Measurements from ENCODE around the gene LRRC32. TPM values are rescaled to one million over a fixed set of nuclear protein-coding genes. Genes with fewer than 3 reads are reported as not detected.
"Not testable (repeated sequence)": the region's sequence is repeated elsewhere in the genome, so short reads cannot be mapped to it uniquely, and the experiment has no call there.

LRRC32 gene
- total RNA-seq, 2 experiments from 2014 or later: 2.5 to 3.0 TPM

DNA sequence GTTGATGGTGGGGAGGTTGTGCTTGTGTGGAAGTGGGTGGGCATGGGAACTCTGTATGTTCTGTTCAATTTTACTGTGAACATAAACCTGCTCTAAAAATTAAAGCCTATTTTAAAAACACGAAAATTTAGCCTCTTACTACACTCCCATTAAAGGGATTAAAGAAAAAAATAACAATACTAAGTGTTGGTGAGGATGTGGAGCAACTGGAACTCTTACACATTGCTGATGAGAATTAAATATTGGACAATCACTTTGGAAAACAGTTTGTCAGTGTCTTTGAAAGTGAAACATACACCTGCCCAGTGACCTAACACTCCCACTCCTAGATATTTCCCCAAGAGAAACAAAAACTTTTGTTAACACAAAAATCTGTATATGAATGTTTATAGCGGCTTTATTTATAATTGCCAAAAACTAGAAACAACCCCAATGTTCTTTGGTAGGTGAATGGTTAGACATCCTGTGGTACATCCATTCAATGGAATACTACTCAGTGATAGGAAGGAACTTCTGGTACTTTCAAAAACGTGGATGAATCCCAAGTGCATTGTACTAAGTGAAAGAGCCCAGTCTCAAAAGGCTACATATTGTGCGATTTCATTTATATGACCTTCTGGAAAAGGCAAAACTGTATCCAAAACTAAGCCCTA is 23.5 kb downstream of the LRRC32 start:
- intact Hi-C loops (cut with micrococcal nuclease): no loop called here
- no peak overlapping the region for H3K4me3 Mint-ChIP-seq
- H3K4me1 Mint-ChIP-seq (ENCODE audit: low read depth): peaks cover 4% of the 10 kb centered on the region
- H3K9me3 Mint-ChIP-seq: peaks cover 9% of the 10 kb centered on the region
- no peak for DNase-seq
- H3K27ac Mint-ChIP-seq: no peak overlapping the region
- H3K27me3 Mint-ChIP-seq (ENCODE audit: low read depth): peaks cover 23% of the 10 kb centered on the region
- CTCF ChIA-PET: no interaction called here
- no peaks in the 10 kb centered on the region for H3K36me3 Mint-ChIP-seq (ENCODE audit: low read depth)

DNA sequence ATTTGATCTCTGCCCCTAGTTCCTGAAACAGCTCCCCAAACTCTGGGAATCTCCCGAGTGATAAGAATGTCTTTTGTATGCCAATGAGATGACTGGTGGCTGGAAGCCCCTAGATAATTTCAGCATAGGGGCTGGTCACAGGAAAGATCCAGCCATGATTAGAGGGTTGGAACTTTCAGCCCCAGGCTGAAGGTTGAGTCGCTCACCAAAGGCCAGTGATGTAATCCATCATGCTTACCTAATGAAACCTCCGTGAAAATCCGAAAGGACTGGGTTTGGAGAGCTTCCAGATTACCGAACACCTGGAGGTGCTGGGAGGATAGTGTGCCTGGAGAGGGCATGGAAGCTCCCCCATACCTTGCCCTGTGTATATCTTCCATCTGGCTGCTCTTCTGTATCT is 26.0 kb downstream of the LRRC32 start:
- Mint-ChIP-seq H3K4me3 (no peak overlapping the region), H3K9me3 (peaks cover 9% of the 10 kb centered on the region), H3K27ac (no peak overlapping the region), H3K27me3 (ENCODE audit: low read depth) (peaks cover 26% of the 10 kb centered on the region), H3K4me1 (ENCODE audit: low read depth) (peaks cover 6% of the 10 kb centered on the region), H3K36me3 (ENCODE audit: low read depth) (no peaks in the 10 kb centered on the region)
- CTCF ChIA-PET: no interaction called here
- intact Hi-C loops (cut with micrococcal nuclease): no loop called here
- DNase-seq: no peak

DNA sequence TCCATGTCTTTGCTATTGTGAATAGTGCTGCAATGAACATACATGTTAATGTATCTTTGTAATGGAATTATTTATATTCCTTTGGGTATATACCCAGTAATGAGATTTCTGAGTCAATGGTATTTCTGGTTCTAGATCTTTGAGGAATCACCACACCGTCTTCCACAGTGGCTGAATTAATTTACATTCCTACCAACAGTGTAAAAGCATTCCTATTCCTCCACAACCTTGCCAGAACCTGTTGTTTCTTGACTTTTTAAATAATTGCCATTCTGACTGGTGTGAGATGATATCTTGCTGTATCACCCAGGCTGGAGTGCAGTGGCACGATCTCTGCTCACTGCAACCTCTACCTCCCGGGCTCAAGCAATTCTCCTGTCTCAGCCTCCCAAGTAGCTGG is 26.8 kb downstream of the LRRC32 start:
- H3K27ac Mint-ChIP-seq; CTCF ChIA-PET; intact Hi-C loops (cut with micrococcal nuclease); H3K4me1 Mint-ChIP-seq (ENCODE audit: low read depth); H3K9me3 Mint-ChIP-seq; DNase-seq; H3K4me3 Mint-ChIP-seq; H3K36me3 Mint-ChIP-seq (ENCODE audit: low read depth): not testable (repeated sequence)
- H3K27me3 Mint-ChIP-seq (ENCODE audit: low read depth): peaks cover 27% of the 10 kb centered on the region

DNA sequence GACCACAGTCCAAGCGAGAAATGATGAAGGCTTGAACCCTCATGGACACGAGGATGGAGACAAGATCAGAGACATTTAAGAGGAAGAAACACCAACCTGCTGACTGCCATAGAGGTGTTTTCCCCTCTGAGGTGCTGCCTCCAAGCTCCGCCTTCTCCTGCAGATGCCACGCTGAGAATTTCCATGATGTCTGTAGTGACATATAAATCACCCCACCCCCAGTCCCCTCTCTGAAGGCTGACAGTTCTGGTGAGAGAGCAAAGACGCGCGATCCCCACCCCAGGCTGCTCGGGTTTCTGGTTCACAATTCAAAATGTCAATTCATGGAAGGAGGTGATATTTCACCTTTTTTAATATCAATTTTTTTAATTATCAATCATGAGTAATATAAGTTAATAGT is 28.2 kb downstream of the LRRC32 start:
- Mint-ChIP-seq H3K9me3 (peaks cover 8% of the 10 kb centered on the region), H3K36me3 (ENCODE audit: low read depth) (no peaks in the 10 kb centered on the region), H3K4me3 (no peak overlapping the region), H3K27me3 (ENCODE audit: low read depth) (peaks cover 27% of the 10 kb centered on the region), H3K4me1 (ENCODE audit: low read depth) (peaks cover 6% of the 10 kb centered on the region), H3K27ac (peak overlapping the region; percentile 30)
- intact Hi-C loops (cut with micrococcal nuclease): no loop called here
- CTCF ChIA-PET: no interaction called here
- peak; percentile 65 for DNase-seq

DNA sequence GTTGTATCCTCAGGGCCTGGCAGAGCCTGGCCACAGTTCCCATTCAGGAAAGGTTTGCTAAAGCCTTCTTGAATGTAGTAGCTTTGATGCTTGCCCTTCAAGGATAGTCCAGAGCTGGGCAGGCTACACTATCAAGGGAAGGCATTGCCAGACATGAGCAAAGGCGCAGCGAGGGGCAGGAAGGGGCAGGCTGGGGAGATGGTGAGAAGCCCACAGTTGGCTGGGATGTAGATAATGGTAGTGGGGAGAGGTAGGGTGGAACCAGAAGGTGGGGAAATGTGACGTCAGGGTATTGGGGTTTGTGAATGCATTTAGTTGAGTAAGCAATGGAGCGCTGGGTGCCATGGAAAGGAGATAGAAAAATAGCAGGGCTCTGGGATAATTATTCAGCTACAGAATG is 28.6 kb downstream of the LRRC32 start:
- no peak overlapping the region for H3K4me3 Mint-ChIP-seq
- CTCF ChIA-PET: no interaction called here
- peaks cover 30% of the 10 kb centered on the region for H3K27me3 Mint-ChIP-seq (ENCODE audit: low read depth)
- DNase-seq: no peak
- H3K36me3 Mint-ChIP-seq (ENCODE audit: low read depth): no peaks in the 10 kb centered on the region
- H3K9me3 Mint-ChIP-seq: peaks cover 4% of the 10 kb centered on the region
- H3K27ac Mint-ChIP-seq: peak overlapping the region; percentile 30
- H3K4me1 Mint-ChIP-seq (ENCODE audit: low read depth): peaks cover 6% of the 10 kb centered on the region
- intact Hi-C loops (cut with micrococcal nuclease): no loop called here

DNA sequence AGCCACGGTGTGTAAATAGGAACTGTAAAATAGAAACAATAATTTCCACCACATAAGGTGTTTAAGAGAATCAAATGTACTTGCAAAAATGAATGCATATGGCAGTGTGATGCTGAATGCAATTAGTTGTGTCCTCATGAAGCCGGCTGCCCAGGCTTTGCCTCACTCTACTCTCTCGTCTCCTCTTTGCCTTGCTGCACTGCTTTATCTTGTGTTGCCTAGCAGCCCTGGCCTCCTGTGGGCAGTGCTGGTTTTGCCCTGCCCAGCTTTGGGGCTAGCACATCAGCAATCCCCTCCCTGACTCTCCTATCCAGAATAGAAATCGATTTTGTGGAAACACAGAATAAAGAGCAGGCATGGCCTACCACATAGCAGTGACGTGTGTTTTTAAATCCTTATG is 30.0 kb downstream of the LRRC32 start:
- Mint-ChIP-seq H3K9me3 (no peaks in the 10 kb centered on the region), H3K36me3 (ENCODE audit: low read depth) (no peaks in the 10 kb centered on the region), H3K27ac (no peak overlapping the region), H3K4me3 (no peak overlapping the region), H3K27me3 (ENCODE audit: low read depth) (peaks cover 27% of the 10 kb centered on the region), H3K4me1 (ENCODE audit: low read depth) (peaks cover 6% of the 10 kb centered on the region)
- DNase-seq: no peak
- intact Hi-C loops (cut with micrococcal nuclease): no loop called here
- CTCF ChIA-PET: no interaction called here

DNA sequence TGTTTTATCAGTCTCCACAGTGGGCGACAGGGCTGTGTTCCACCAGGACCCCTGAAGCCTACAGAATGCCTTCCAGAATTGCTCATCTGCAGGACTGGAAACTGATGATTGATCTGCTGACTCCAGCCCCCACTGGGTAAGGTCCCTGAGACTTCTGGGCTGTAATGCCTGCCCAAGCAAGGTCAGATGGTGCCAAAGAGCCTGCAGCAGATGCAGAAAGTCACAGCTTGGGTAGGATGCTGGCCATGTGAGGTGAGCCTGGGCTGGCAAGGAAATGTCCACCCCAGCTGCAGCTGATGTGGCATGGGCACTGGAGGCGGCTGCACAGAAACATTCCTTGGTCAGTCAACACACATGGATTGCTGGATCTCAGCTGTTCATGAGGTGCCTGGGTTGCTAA is 30.9 kb downstream of the LRRC32 start:
- Mint-ChIP-seq H3K4me3 (no peak overlapping the region), H3K9me3 (no peaks in the 10 kb centered on the region), H3K27ac (no peak overlapping the region), H3K36me3 (ENCODE audit: low read depth) (no peaks in the 10 kb centered on the region), H3K4me1 (ENCODE audit: low read depth) (peaks cover 6% of the 10 kb centered on the region), H3K27me3 (ENCODE audit: low read depth) (peaks cover 27% of the 10 kb centered on the region)
- intact Hi-C loops (cut with micrococcal nuclease): no loop called here
- no peak for DNase-seq
- CTCF ChIA-PET: no interaction called here

DNA sequence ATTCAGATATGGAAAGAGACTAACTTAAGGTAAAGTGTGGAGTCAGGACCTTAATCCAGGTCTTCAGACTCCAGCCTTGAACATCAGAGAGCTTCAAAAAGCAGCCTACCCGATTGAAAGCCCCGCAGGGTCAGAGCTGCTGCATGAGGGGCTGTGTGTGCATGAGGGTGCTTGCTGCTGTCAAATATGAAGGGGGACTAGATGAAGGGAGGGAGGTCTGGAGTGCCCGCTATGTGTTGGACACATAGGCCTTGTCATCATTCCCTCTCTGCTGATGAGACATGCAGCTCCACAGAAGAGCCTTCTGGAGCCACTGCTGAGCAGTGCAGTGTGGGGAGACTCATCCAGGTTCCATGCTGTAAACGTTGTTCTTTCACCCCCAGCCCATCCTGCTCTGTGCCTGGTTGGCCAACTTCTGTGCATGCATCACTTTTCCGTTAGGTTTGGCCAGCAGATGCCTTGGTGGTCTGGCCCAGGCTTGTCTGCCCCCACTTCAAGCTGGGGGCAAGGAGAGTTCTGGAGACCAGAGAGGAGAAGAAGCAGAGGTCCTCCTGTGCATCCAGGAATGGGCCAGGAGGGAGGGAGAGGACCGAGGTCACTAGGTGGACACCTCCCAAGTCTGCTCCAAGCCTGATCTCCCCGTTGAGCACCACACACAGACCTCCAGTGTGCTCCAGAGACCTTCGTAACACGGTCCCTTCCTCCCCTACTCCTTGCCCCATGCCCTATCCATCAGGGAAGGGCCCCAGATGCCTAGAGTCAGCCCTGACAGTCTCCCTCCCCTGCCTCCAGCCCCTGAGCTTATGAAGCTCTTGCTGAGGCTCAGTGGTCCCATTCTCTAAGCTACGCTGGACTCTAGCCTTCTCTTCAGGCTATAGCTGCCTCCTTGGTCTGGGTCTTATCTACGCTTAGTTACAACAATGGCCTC is 32.0 kb downstream of the LRRC32 start:
- CTCF ChIA-PET: no interaction called here
- Mint-ChIP-seq H3K27ac (no peak overlapping the region), H3K4me1 (ENCODE audit: low read depth) (peaks cover 6% of the 10 kb centered on the region), H3K9me3 (no peaks in the 10 kb centered on the region), H3K4me3 (no peak overlapping the region), H3K27me3 (ENCODE audit: low read depth) (peaks cover 21% of the 10 kb centered on the region), H3K36me3 (ENCODE audit: low read depth) (no peaks in the 10 kb centered on the region)
- intact Hi-C loops (cut with micrococcal nuclease): no loop called here
- DNase-seq: no peak

DNA sequence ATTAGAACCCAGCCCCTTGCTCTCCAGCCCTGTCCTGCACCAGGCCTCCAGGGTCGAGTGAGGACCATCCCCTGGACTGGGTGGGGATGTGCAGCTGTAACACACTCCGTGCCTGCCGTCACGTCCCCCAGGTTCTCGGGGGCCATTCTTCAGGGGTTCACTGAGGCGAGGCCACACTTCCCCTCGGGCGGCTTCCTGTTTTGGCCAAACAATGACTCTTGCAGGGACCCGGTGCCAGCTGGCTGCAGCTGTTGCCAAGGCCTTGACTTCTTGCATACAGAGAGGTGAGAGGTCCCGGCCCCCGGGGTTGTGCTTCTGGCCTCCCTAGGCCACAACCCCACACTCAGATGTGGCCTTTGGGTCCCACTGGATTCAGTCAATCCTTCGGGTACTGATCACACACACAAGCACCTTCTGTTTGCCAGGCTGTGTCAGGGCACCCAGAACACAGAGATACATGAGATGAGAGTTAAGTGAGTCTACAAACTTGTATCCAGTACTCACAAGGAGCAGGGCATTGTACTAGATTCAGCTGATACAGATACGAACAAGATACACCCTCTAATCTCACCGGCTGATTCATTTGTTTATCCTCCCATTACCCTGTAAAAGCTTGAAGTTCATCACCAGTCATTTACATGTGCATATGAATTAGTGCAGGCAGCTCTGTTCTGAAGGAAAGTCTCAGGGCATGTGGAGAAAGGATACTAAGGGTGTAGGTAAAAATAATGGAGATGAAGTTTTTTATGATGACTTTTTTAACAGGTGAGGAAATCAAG is 32.9 kb downstream of the LRRC32 start:
- H3K36me3 Mint-ChIP-seq (ENCODE audit: low read depth): no peaks in the 10 kb centered on the region
- H3K9me3 Mint-ChIP-seq: no peaks in the 10 kb centered on the region
- peaks cover 6% of the 10 kb centered on the region for H3K4me1 Mint-ChIP-seq (ENCODE audit: low read depth)
- no peak overlapping the region for H3K4me3 Mint-ChIP-seq
- H3K27ac Mint-ChIP-seq: no peak overlapping the region
- no peak for DNase-seq
- H3K27me3 Mint-ChIP-seq (ENCODE audit: low read depth): peaks cover 13% of the 10 kb centered on the region
- CTCF ChIA-PET: no interaction called here
- intact Hi-C loops (cut with micrococcal nuclease): no loop called here

DNA sequence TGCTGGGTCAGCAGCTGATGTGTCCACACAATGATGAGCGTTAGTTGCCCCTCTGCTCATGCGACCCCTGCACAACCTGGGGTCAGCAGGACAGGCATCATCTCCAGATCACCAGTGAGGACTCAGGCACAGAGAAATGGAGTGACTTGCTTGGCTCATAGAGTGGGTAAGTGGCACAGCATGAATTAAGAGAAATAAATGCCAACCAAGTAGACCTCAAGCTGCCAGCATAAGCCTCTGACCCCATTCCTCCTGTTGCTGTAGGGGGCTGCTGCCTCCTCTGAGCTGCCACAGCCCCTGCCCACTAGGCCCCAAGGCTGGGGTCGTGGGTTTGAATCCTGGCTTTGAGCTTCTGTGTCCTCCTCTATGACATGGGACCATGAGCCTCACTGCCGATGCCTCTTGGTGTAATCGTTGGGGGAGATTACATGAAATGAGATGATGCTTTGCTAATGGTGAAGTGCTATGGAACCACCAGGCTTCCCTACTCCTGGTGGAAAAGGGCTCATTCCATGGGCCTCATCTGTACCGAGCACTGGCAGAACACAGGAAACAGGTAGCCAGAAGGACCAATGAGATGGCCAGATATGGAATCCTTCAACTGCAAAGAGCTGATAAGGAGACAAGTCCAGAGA is 33.6 kb downstream of the LRRC32 start:
- Mint-ChIP-seq H3K36me3 (ENCODE audit: low read depth) (no peaks in the 10 kb centered on the region), H3K27me3 (ENCODE audit: low read depth) (peaks cover 13% of the 10 kb centered on the region), H3K9me3 (no peaks in the 10 kb centered on the region), H3K27ac (no peak overlapping the region), H3K4me1 (ENCODE audit: low read depth) (peaks cover 2% of the 10 kb centered on the region), H3K4me3 (no peak overlapping the region)
- intact Hi-C loops (cut with micrococcal nuclease): no loop called here
- no peak for DNase-seq
- CTCF ChIA-PET: no interaction called here

DNA sequence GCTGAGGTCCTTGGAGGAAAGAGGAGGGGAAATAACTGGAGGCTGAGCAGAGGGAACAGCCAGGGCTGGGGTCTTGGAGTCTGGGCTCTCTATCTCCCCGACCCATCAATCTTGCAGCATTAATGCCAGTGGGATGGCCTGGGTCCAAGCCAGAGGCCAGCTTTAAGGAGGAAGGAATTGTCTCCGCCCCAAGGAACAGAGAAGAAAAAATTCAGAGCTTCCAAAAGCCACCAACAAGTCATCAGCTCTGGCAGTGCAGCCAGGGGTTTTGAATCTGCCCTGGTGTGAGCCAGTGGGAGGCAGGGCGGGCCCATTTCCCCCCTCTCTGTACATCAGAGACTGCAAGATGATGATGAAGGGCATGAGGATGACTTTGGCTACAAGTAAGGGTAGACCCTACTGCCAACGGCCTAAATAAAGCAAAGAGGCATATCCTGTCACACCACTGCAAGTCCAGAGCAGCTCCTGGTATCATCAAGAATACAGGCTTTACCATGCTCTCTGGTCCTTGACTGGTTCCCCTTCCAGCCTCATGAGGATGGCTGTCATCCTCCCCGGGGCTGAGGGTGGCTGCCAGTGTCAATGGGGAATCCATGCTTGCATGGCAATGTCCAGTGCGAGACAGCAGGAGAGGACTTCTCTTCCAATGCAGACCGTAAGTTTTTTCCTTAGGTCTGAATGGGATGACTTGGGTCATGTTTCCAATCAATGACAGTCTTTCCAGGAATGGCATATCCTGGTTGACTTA is 34.4 kb downstream of the LRRC32 start:
- H3K27ac Mint-ChIP-seq: no peak overlapping the region
- H3K27me3 Mint-ChIP-seq (ENCODE audit: low read depth): peaks cover 13% of the 10 kb centered on the region
- CTCF ChIA-PET: no interaction called here
- H3K36me3 Mint-ChIP-seq (ENCODE audit: low read depth): no peaks in the 10 kb centered on the region
- H3K4me1 Mint-ChIP-seq (ENCODE audit: low read depth): no peaks in the 10 kb centered on the region
- intact Hi-C loops (cut with micrococcal nuclease): no loop called here
- H3K4me3 Mint-ChIP-seq: no peak overlapping the region
- no peak for DNase-seq
- no peaks in the 10 kb centered on the region for H3K9me3 Mint-ChIP-seq

DNA sequence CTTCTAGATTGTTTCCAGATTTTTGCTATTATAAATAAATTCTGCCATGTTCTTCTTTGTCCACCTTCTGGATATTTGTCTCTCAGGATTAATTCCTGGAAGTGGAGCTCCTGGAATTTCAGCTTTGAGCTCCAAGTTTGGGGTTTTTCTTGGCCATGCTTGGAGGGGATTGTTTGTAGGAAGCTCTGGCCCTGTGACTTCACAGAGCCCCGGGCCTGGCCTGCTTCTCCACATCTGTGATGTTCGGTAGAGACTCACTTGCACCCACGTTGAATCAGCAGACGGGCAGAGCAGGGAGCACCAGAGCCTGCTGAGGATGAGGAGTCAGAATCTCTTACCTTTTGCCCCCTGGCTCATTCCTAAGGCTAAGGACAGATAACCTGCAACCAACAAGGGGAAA is 35.7 kb downstream of the LRRC32 start:
- no peak for DNase-seq
- Mint-ChIP-seq H3K4me1 (ENCODE audit: low read depth) (peaks cover 8% of the 10 kb centered on the region), H3K4me3 (no peak overlapping the region), H3K9me3 (no peaks in the 10 kb centered on the region), H3K27me3 (ENCODE audit: low read depth) (peaks cover 7% of the 10 kb centered on the region), H3K36me3 (ENCODE audit: low read depth) (no peaks in the 10 kb centered on the region), H3K27ac (no peak overlapping the region)
- CTCF ChIA-PET: no interaction called here
- intact Hi-C loops (cut with micrococcal nuclease): no loop called here
